LoVo (cell line): ENCODE data around the gene CTBP2.

Experiments
- DNase-seq: peaks from one replicate; pipeline ENCODE4 v3.0.0-alpha.2; 2016; ENCODE audit warnings: low spot score

The CTBP2 gene

DNA sequence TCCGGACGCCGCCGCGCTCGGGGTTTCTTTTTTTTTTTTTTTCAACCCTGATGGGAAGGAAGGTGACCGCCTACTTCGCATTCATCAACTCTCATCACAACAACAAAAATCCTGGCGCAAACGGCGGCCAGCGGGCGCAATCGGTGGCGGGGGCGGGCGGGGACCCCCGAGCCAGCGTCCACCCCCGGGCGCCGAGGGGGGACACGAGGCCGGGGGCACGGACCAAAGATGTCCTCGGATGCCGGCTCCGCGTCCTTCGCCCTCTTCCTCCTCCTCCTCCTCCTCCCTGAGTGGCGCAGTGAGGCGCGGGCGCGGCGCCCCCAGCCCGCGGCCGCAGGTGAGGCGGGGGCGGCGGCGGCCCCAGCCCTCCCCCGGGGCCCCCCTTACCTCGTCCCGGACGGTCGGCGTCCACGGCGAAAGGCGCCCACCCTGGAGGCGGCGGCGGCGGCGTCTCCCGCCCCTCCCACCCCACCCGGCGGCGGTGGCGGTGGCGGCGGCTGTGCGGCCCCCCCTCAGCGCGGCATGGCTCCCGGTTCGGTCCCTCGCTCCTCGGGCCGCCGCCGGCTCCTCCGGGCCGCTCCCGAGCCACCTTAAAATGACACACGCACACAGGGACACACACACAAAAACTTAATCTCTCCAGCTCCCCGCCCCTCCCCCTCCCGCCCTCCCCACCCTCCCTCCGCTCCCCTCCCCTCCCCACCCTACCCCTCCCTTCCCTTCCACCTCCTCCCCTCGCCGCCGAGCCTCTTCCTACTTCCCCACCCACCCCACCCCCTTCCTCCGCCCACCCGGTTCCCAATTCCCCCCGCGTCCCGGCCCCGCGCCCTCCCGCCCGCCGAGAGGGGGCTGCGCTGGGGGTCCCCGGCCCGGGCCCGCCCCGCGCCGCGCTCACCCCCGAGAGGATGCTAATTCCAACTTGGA, at the start of gene CTBP2:
Gene CTBP2 (minus strand): TSS at position 632 of the 924 bp plus-strand sequence.
- peak; percentile 65 for DNase-seq

GRCh38 chr10:125209591-125210355, 49.4 kb upstream of the CTBP2 start:
- no peak for DNase-seq

DNA sequence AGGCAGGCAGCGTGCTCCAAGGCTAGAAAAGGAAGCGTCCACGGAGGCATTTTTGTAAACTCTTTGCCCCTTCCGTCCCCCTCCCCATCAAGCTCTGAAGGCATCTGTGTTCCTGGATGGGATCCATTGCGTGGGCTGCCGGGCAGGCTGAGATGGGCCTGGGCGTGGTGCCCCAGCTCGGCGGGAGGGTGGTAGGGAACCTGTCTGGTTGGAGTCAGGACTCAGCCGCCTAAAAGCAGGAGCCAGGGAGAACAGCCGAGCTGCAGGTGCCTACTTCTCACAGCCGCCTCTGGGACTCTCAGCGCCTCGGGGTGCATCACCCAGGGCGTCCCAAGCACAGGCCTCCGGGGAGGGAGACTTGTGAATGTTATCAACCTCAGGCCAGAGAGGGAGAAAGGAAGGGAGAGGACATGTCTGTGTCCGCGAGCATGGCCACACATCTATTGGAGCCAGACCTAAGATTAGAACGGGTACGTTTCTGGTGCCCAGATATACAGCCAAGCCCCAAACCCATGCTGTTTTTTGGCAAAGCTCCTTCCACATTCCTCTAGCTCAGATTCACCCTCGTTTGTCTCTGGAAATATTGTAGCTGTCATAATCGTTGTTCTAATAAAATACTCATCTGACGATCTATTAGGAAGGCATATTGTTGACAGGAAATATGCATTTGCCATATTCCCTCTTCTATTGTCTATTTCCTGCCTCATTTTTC, 48.6 kb upstream of the CTBP2 start:
- DNase-seq = no peak

DNA sequence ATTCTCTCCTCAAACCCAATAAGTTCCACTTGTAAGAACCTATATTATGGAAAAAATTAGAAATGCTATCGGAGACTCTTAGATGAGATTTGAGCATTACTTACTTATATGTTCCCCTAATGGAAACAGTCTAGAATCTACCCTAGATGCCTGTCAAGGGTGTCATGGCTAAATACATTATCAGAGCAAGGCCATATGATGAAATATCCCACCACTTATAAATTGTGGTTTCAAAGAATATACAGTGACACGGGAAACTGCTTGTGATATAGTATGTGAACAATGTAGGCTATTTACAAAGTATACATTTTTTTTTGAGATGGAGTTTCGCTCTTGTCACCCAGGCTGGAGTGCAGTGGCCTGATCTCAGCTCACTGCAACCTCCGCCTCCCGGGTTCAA, 46.3 kb upstream of the CTBP2 start:
- no peak for DNase-seq

- no peak for DNase-seq
Measured at GRCh38 chr10:125205431-125205830, 45.1 kb upstream of the CTBP2 start.

DNA sequence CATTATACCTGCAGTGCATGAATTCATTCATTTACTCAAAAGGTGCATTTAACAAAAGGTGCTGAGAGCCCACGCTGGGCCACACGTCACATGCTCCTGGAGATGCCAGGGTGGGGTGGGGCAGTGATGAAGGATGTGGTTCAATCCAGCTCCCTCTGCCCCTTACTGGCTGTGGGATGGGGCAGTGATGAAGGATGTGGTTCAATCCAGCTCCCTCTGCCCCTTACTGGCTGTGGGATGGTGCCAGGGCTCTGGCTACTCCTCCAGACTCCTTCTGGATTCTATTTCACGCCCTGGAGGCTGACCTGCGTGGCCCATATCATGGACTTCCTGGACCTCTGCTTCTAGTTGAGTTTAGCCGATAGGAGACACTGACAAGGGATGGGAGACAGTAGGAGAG, 44.0 kb upstream of the CTBP2 start:
- no peak for DNase-seq

DNA sequence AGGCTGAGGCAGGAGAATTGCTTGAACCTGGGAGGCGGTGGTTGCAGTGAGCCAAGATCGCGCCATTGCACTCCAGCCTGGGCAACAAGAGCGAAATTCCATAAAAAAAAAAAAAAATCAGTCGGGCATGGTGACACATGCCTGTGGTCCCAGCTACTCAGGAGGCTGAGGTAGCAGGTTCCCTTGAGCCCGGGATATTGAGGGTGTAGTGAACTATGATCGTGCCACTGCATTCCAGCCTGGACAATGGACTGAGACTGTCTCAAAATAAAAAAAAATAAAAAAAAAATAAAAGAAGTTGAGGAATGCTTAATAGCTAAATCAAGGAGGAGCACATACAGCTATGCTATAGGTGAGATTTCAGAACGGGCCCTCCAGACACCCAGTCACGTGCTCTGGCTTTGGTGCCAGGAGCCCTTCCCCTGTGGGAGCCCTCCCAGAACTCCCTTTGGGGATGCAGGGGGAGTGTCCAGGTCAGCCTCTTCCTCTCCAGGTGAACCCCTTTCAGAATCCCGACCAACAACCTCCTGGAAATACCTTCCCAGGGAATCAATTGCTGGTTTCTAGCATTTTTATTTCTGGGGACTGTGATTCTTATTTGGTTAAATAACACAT, 42.9 kb upstream of the CTBP2 start:
- DNase-seq = no peak

- no peak for DNase-seq
Measured at GRCh38 chr10:125201791-125202622, 41.6 kb upstream of the CTBP2 start.

DNA sequence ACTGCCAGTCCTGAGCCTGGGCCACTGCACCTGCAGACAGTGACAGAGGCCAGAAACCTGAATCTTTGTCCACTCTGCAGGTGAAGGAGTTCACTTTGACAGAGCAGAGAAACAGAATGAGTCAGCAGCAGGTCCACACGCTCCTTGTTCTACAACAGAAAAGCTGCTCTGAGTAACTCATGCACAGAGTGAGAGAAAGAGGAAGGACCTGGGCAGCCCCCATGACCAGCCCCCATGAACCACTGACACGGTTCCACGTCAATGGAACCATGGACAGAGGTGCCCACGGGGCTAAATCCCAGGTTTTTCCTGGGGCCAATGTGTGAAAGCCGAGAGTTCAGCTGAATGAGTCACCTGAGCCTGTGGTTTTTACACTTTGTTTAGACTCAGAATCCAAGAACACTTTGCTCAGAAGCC, 40.8 kb upstream of the CTBP2 start:
- DNase-seq = peak; percentile 18

DNA sequence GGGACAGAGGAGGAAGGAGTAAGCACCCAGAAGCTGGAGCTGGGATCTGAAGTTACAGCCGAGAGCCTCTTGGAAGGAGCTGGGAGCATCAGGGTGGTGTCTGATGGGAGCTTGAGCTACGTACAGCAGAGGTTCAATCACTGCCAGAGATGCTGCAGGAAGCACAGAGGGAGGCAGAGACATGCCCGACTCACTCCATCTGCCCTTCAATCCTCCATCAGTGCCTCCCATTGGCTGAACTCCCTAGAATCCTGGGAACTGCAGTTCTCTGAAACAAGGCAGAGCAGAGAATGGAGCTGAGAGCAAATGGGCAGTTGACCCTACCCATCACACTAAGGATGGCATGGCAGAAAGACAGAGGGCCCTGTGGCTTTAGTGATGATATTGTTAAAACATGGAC, 40.0 kb upstream of the CTBP2 start:
- DNase-seq = no peak

DNA sequence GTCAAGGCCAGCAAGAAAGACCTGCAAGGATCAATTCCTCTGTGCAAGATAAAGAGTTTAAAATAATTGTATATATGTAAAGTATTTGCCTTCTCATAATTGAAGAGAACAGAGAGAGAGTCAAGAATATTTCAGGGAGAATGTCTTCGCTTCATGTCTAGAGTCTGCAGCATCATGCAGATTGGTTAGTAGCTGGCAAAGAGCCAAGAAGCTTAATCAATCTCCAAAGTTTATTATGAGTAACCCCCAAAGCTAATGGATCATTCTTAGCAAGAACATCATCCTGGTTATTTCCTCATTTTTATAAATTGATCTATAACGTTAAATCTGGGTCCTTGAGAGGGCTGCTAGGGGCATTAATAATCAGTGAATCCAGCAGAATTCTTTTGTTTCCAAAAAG, 38.9 kb upstream of the CTBP2 start:
- DNase-seq = no peak

DNA sequence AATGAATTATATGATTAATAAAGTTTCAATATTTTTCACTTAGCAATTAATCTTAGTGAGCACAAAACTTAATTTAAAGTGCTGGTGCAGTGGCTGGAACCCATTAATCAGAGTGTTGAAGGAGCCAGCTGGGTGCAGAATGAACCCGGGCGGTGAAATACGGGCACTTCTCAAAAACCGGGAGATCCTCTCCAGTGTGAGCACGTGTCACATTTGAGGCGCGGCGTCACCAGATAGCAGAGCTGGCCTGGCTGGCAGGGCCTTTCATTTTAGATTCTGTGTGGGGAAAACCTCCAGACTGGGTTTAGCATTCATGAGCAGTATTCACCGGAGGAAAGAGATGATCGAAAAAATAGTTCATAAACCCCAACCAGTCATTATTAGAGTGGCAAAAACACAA, 34.5 kb upstream of the CTBP2 start:
- no peak for DNase-seq

DNA sequence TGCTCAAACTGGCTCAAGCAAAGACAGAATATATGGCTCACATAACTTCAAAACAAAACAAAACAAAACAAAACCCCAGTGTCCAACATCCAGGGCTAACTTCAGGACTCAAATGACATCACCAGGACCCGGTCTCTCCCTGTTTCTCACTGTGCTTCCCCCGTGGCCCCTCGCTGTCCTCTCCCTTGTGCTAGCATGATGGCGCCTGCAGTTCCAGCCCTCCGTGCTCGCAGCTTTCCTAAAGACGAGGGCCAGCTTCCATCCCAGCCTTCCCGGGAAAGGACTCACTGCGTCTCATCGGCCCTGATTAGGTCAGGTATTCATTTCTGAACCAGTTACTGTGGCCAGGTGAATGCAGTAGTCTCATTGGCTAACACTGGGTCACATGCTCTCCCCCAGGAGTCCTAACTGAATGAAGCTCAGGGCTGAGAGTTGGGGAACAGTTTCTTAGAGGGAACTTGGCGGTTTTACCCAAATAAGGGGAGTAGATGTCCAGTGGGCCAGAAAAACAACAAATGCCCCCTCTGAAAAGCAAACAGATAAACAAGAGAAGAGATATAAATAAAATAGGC, 33.0 kb upstream of the CTBP2 start:
- no peak for DNase-seq

GRCh38 chr10:125192620-125193019, 32.3 kb upstream of the CTBP2 start:
- no peak for DNase-seq

DNA sequence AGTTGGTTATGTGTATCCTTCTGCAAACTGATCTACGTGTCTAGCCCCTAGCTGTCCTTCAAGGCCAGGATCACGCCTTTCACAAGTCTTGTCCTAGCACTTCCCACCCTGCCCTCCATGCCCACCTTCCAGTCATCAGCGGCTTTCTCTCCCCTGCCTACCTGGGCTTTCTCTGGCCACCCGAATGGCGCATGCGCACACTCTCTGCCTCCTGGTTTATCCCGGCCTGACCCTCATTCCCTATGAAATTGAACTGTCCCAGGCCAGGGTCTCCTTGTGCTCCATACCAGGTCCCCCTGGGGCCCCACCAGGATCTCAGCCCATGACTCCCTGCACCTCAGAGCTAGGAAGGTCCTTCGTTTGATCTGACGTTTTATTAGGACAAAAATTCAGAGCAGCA, 31.6 kb upstream of the CTBP2 start:
- no peak for DNase-seq

DNA sequence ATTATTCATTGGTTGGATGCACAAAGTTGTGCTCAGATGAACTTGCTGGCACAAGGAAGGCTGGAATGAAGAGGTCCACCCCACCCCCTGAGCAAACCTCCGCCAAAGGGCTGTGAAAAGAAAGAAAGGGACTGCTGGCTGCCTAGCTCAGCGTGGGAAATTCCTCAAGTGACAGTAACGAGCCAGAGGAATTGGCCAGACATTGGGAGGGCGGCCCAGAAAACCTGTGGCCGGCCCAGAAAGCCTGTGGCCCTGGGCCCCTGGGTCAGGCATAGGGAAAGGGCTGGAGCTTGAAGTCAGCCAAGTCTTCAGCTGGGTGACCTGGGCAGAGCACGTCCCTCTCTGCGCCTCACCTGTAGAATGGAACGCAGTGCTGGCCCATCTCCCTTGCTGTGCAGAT, 30.6 kb upstream of the CTBP2 start:
- DNase-seq = no peak

- DNase-seq = no peak
Measured at GRCh38 chr10:125190414-125190813, 30.1 kb upstream of the CTBP2 start.

DNA sequence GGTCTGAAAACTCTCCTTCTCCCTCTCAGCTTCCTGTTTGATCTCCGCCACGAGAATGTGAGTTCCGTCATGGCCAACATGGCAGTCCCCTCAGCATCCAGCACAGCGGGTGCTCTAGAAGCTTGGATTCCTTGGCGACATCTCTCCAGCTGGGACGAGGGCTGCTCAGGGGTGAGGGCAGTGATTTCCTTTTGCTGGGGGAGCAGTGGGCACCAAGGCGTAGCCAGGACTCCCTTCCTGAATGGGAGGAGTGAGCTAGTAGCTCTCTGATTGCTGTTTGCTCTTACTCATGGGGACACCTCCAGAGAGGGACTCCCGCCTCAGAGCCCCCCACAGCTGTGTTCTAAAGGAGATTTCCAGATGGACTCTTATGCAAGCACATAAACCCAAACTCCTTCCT, 28.8 kb upstream of the CTBP2 start:
- no peak for DNase-seq

- DNase-seq = no peak
Measured at GRCh38 chr10:125187238-125188194, 27.2 kb upstream of the CTBP2 start.
